Adipocyte (in vitro differentiated cells): ENCODE results near the gene TMED10.
"Not testable (repeated sequence)": the region's sequence is repeated elsewhere in the genome, so short reads cannot be mapped to it uniquely, and the experiment has no call there.

Source experiments
- DNase-seq: peaks from one replicate; pipeline ENCODE4 v3.0.0-alpha.2; 2015; ENCODE audit warnings: low read depth
- H3K27me3 ChIP-seq: replicated peaks from 2 replicates; pipeline ENCODE4 v1.7.0; 2013; ENCODE audit warnings: mild to moderate bottlenecking, low read length, moderate library complexity; ENCODE audit not compliant: control insufficient read depth, insufficient read depth
- H3K36me3 ChIP-seq: 2 replicates; pipeline ENCODE4 v1.7.0; 2013; ENCODE audit warnings: low read length, mild to moderate bottlenecking, moderate library complexity; ENCODE audit not compliant: control insufficient read depth, insufficient read depth, severe bottlenecking
- H3K4me1 ChIP-seq: 2 replicates; pipeline ENCODE4 v1.7.0; 2013; ENCODE audit warnings: mild to moderate bottlenecking, low read length, moderate library complexity; ENCODE audit not compliant: control insufficient read depth, insufficient read depth
- H3K4me3 ChIP-seq: 2 replicates; pipeline ENCODE4 v1.7.0; 2013; ENCODE audit warnings: mild to moderate bottlenecking, low read length, moderate library complexity
- H3K9ac ChIP-seq: 2 replicates; pipeline ENCODE4 v1.7.0; 2013; ENCODE audit warnings: mild to moderate bottlenecking, low read length, moderate library complexity
- H3K9me3 ChIP-seq: 2 replicates; pipeline ENCODE4 v1.7.0; 2013; ENCODE audit warnings: mild to moderate bottlenecking, low read length, moderate library complexity; ENCODE audit not compliant: control insufficient read depth

Gene TMED10

DNA sequence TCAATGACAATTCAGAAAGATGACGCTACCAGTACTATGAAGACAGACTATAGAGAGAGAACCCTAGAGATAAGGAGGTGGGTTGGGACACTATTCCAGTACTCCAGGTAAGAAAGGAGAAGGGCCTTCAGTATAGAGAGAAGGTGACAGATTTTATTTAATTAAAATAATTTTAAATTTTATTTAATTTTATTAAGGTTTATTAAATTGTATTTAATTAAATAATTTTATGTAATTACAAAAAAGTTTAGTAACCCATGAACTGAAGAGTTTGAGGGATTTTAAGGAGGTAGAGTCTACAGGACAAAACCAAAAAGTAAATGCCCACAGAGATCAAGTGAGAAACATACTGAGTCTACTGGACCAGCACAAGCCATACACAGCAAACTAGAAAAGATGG, 20.3 kb downstream of the TMED10 start:
- Histone ChIP-seq H3K36me3 (peaks cover 6% of the 10 kb centered on the region), H3K27me3 (no peaks in the 10 kb centered on the region), H3K9ac (no peak overlapping the region), H3K4me3 (no peak overlapping the region), H3K9me3 (no peaks in the 10 kb centered on the region), H3K4me1 (peaks cover 18% of the 10 kb centered on the region)
- DNase-seq = no peak

DNA sequence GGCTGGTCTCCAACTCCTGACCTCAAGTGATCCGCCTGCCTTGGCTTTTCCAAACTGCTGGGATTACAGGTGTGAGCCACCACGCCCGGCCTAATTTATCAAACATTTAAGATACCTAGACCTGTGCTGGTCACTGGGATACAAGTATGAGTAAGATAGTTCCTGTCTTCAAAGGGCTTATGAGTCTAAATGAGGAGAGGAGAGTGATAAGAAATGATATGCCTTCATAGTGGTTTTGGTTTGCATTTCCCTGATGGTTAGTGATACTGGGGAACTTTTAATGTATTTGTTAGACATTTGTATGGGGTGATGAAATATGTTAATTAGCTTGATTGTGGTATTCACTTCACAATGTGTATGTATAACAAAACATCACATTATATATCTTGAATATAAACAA, 21.2 kb downstream of the TMED10 start:
- Histone ChIP-seq H3K4me1 (peaks cover 23% of the 10 kb centered on the region), H3K9ac (no peak overlapping the region), H3K9me3 (no peaks in the 10 kb centered on the region), H3K4me3 (no peak overlapping the region), H3K36me3 (peaks cover 11% of the 10 kb centered on the region), H3K27me3 (no peaks in the 10 kb centered on the region)
- DNase-seq = no peak

DNA sequence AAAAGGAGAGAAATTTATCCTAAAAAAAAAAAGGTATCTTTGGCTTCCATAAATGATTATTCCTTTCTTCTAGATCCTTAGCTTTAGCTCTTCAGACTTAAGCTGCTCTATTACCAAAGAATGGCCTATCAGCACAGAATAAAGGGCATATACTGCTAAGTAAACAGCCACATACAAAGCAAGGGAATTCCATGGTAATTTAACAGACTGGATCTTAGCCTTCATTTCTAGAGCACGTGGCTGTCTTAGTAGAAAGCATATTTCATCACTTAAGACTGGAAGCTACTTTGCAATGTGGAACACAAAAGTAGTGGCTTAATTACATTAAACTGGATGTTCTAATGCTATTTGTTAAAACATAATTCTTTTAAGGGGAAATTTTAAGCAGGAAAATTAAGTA, 23.1 kb downstream of the TMED10 start:
- peaks cover 35% of the 10 kb centered on the region for H3K4me1 ChIP-seq
- DNase-seq = peak; percentile 32
- no peak overlapping the region for H3K4me3 ChIP-seq
- H3K27me3 ChIP-seq = no peaks in the 10 kb centered on the region
- H3K9ac ChIP-seq = no peak overlapping the region
- no peaks in the 10 kb centered on the region for H3K9me3 ChIP-seq
- H3K36me3 ChIP-seq = peaks cover 24% of the 10 kb centered on the region

DNA sequence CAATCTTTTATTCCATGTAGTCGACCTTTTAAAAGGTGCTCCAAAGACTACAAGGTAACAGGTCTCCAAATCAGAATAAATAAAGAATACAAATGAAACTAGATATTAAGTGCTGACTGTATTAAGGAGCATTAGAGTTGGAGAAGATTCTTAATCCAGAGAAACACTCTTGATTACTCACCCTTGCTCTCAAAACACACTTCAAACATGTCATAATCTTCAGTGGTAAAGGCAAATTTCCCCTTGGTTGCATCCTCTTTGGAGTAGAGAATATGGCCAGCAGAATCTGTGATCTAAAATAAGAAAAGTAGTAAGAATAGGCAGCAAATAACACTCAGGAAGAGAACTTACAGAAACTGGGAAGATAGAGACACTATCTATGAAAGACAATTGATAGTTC, 24.6 kb downstream of the TMED10 start:
- peaks cover 24% of the 10 kb centered on the region for H3K36me3 ChIP-seq
- no peaks in the 10 kb centered on the region for H3K9me3 ChIP-seq
- no peak overlapping the region for H3K9ac ChIP-seq
- H3K4me1 ChIP-seq = peaks cover 46% of the 10 kb centered on the region
- DNase-seq = no peak
- H3K27me3 ChIP-seq = no peaks in the 10 kb centered on the region
- no peak overlapping the region for H3K4me3 ChIP-seq

DNA sequence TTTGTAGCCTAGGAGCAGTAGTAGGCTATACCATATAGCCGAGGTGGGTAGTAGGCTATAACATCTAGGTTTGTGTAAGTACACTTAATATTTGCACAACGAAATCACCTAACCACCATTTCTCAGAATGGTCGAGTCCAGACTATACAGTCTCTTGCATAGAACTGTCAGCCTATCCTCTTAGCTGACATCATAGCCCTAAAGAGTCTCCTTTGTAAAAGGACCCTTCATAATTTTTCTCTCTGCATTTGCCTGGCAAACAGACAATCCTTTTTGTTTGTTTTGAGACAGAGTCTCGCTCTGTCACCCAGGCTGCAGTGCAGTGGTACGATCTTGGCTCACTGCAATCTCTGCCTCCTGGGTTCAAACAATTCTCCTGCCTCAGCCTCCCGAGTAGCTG, 25.8 kb downstream of the TMED10 start:
- H3K9ac ChIP-seq, DNase-seq, H3K9me3 ChIP-seq, H3K27me3 ChIP-seq, H3K4me3 ChIP-seq: not testable (repeated sequence)
- H3K4me1 ChIP-seq = peaks cover 55% of the 10 kb centered on the region
- peaks cover 31% of the 10 kb centered on the region for H3K36me3 ChIP-seq

DNA sequence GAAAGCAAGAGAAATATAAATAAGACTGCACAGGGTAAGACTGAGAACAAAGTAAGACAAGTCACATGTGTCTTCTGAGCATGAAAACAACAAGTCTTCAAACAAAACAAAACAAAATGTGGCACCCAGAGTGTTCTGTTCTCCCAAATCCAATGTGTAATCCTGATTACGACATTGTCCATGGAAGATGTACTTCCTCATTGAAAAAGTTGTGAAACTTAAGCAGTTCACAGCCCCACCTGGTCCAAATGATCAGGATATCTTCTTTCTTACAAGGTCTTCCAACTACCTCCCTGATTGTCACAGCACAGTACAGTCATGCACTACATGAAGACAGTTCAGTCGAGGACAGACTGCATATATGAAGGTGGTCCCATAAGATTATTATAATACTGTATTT, 26.3 kb downstream of the TMED10 start:
- Histone ChIP-seq H3K4me3 (peak overlapping the region; percentile 14), H3K9ac (peak overlapping the region; percentile 13), H3K4me1 (peaks cover 57% of the 10 kb centered on the region), H3K9me3 (no peaks in the 10 kb centered on the region), H3K27me3 (no peaks in the 10 kb centered on the region), H3K36me3 (peaks cover 33% of the 10 kb centered on the region)
- DNase-seq = peak; percentile 53

DNA sequence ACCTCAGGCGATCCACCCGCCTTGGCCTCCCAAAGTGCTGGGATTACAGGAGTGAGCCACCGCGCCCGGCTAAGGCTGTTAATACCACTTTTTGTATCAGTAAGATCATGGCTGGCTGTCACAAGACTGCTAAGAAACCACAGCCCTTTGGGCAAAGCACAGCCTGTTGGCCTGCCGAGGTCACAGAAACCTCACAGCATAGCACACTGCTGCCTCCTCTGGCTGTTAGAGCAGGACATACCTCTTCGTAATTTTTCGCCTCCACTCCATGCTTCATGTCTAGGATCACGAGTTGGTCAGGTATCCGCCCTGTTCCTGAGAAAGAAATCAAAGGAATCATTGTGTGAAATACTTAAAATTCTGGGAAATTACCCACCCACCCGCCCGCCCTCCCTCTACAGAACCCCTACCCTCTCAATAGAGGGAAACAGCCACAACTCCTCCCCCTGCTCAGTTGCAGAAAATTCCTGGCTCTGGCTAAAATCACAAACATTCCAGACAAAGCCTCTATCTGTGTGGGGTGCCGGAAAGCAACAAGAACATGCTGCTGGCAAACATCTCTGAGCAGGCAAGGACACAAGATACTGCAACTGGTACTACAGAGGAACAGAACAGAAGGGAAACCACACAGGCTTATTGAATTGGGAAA, 28.9 kb downstream of the TMED10 start:
- H3K4me1 ChIP-seq = peaks cover 66% of the 10 kb centered on the region
- no peaks in the 10 kb centered on the region for H3K9me3 ChIP-seq
- H3K9ac ChIP-seq = peak overlapping the region; percentile 61
- H3K27me3 ChIP-seq = no peaks in the 10 kb centered on the region
- H3K36me3 ChIP-seq = peaks cover 45% of the 10 kb centered on the region
- peak; percentile 92 for DNase-seq
- peak overlapping the region; percentile 10 for H3K4me3 ChIP-seq

DNA sequence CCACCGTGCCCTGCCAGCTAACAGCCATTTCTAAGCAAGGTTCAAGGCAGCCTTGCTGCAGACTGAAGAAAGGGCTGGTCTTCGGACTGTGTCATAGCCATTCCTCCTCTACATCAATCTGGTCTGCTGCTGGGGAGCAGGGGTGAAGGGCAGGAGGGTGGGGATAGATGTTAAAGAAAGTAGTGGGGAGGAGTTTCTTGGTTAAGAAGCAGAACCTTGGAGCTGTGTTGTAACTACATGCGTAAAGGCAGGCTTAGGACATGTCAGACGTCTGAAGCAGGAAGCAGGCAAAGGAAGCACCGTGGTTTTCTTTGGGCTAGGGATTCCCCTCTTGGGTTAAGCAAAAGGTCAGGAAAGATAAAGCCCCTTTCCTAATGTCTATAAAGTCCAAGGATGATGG, 31.5 kb downstream of the TMED10 start:
- Histone ChIP-seq H3K4me1 (peaks cover 51% of the 10 kb centered on the region), H3K36me3 (peaks cover 32% of the 10 kb centered on the region), H3K4me3 (no peak overlapping the region), H3K27me3 (no peaks in the 10 kb centered on the region), H3K9ac (no peak overlapping the region), H3K9me3 (no peaks in the 10 kb centered on the region)
- no peak for DNase-seq

DNA sequence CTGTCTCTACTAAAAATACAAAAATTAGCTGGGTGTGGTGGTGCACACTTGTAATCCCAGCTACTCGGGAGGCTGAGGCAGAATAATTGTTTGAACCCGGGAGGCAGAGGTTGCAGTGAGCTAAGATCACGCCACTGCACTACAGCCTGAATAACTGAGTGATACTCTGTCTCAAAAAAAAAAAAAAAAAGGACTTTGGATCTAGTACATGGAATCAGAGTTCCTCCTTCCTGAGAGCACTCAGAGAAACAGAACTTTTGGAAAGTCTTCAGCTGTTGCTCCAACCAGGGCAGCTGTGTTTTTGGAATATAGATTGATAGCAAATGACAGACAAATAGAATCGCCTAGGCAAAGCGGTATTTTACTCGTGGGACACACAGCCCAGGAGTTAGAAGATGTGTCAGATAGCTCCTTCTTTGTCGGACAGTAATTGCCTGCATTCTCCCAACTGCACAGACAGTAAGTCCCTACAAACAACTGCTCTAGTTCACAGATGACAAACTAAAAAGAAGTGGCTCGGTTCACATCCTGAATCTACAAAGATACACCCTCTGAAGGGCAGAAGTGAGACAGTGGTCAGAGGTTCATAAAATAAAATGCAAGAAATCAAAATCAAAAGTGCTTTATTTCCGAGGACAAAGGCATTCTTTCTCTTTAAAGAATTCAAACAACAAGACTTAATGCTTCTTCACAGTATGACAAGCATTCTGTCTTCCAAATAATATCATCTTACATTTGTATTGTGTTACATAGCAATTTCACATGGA, 32.5 kb downstream of the TMED10 start:
- Histone ChIP-seq H3K4me3 (no peak overlapping the region), H3K36me3 (peaks cover 22% of the 10 kb centered on the region), H3K9ac (peak overlapping the region; percentile 26), H3K27me3 (no peaks in the 10 kb centered on the region), H3K4me1 (peaks cover 41% of the 10 kb centered on the region), H3K9me3 (no peaks in the 10 kb centered on the region)
- no peak for DNase-seq

DNA sequence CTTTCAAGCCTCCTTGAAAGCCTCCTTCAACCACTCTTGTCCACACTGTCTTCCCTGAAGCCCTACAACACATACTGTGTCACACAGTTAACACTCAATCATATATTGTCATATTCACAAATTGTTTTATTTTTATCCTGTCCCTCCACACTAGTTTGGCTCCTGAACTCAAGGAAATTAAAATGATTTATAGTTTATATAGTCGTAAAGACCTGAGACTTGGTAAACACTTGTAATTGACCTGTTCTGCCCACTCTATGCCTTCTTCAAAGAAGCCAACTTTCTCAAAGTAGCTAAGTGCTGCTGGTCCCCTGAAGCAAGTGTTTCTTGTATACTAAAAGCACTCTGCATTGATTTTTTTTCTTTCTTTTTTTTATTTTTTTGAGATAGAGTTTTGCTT, 33.9 kb downstream of the TMED10 start:
- no peak for DNase-seq
- Histone ChIP-seq H3K36me3 (peaks cover 21% of the 10 kb centered on the region), H3K9me3 (no peaks in the 10 kb centered on the region), H3K4me1 (peaks cover 42% of the 10 kb centered on the region), H3K27me3 (no peaks in the 10 kb centered on the region), H3K4me3 (no peak overlapping the region), H3K9ac (no peak overlapping the region)

DNA sequence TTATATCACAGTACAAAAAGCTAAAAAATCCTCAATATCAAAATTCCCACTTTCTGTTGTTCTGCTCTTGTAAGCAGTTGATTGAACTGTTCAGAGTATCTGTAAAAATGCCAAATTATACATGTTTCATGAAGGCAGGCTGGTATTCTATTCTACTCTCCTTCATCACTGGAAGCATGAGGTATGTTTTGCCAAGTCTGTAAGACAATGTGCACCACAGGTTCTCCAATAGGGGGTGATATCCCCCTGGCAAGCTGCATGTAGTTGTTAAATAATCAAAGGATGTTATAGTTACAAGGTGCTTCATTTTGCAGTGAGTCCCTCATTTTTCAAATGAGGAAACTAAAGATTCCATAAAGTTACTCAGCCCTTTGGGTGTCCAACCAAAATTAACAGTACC, 34.4 kb downstream of the TMED10 start:
- no peaks in the 10 kb centered on the region for H3K9me3 ChIP-seq
- H3K9ac ChIP-seq = no peak overlapping the region
- peaks cover 37% of the 10 kb centered on the region for H3K4me1 ChIP-seq
- no peaks in the 10 kb centered on the region for H3K27me3 ChIP-seq
- H3K4me3 ChIP-seq = no peak overlapping the region
- peak; percentile 44 for DNase-seq
- H3K36me3 ChIP-seq = peaks cover 21% of the 10 kb centered on the region
